Keratinocyte (primary cell): ENCODE measurements around the gene TEDC2. TPM values are rescaled to one million over a fixed set of nuclear protein-coding genes. Genes with fewer than 3 reads are reported as not detected.

Experiments
- DNase-seq: peaks from one replicate; pipeline ENCODE4 v3.0.0-alpha.2; 2011; ENCODE audit warnings: low read depth, missing footprints, low spot score
- FAIRE-seq: peaks from 2 replicates; lab custom pipeline; 2011; peaks lifted over from hg19 to GRCh38; lab: Jason Lieb, UNC
- H2AFZ ChIP-seq: 2 replicates; pipeline ENCODE4 v1.6.0; 2012; ENCODE audit warnings: low read length, control low read depth, inconsistent platforms; ENCODE audit not compliant: control insufficient read depth
- H3K27ac ChIP-seq: 2 replicates; pipeline ENCODE4 v1.5.1; 2011; ENCODE audit warnings: low read length; ENCODE audit not compliant: control insufficient read depth, insufficient read depth
- H3K27me3 ChIP-seq: 3 replicates; pipeline ENCODE4 v1.6.0; 2011; ENCODE audit warnings: low read length; ENCODE audit not compliant: control insufficient read depth, insufficient read depth; ENCODE audit errors: extremely low read depth
- H3K36me3 ChIP-seq, 2 experiments: 2 replicates in 1 of 2; 3 replicates in 1 of 2; pipeline ENCODE4 v1.5.1; 2011; ENCODE audit warnings: low read length in 2 of 2, mild to moderate bottlenecking in 1 of 2; ENCODE audit not compliant: control insufficient read depth in 2 of 2, insufficient read depth in 2 of 2; ENCODE audit errors: extremely low read depth in 1 of 2
- H3K4me1 ChIP-seq: 3 replicates; pipeline ENCODE4 v1.5.1; 2011; ENCODE audit warnings: low read length; ENCODE audit not compliant: control insufficient read depth, insufficient read depth; ENCODE audit errors: extremely low read depth
- H3K4me2 ChIP-seq: 3 replicates; pipeline ENCODE4 v1.6.0; 2011; ENCODE audit warnings: low read depth, low read length; ENCODE audit not compliant: control insufficient read depth, insufficient read depth; ENCODE audit errors: extremely low read depth
- H3K4me3 ChIP-seq, 3 experiments: fragments of 200-600 bp in 1 of 3; sonication (generic) in 1 of 3; 2 replicates in 2 of 3; 3 replicates in 1 of 3; pipeline ENCODE4 v1.5.1; 2011 to 2016; ENCODE audit warnings: low read length in 3 of 3, mild to moderate bottlenecking in 3 of 3, control low read depth in 2 of 3, inconsistent platforms in 1 of 3, low read depth in 1 of 3, mixed read lengths in 1 of 3, mixed run types in 1 of 3, moderate library complexity in 1 of 3; ENCODE audit not compliant: control insufficient read depth in 2 of 3, insufficient read depth in 2 of 3; ENCODE audit errors: extremely low read depth in 1 of 3
- H3K79me2 ChIP-seq: 2 replicates; pipeline ENCODE4 v1.6.0; 2012; ENCODE audit warnings: low read length; ENCODE audit not compliant: control insufficient read depth, insufficient read depth
- H3K9ac ChIP-seq: 3 replicates; pipeline ENCODE4 v1.6.0; 2011; ENCODE audit warnings: low read length; ENCODE audit not compliant: control insufficient read depth, insufficient read depth; ENCODE audit errors: extremely low read depth
- H3K9me1 ChIP-seq: 3 replicates; pipeline ENCODE4 v1.6.0; 2011; ENCODE audit warnings: low read length; ENCODE audit not compliant: control insufficient read depth, insufficient read depth; ENCODE audit errors: extremely low read depth
- H3K9me3 ChIP-seq: 2 replicates; pipeline ENCODE4 v1.5.1; 2012; ENCODE audit warnings: low read depth, low read length; ENCODE audit not compliant: control insufficient read depth
- H4K20me1 ChIP-seq: 3 replicates; pipeline ENCODE4 v1.6.0; 2011; ENCODE audit warnings: low read length; ENCODE audit not compliant: control insufficient read depth, insufficient read depth; ENCODE audit errors: extremely low read depth
- CTCF ChIP-seq, 3 experiments: IDR thresholded peaks in 1 of 3; conservative IDR thresholded peaks in 1 of 3; optimal IDR thresholded peaks in 1 of 3; 2 replicates in 2 of 3; 3 replicates in 1 of 3; pipeline versions ENCODE3 to v1.5.1; 2011; ENCODE audit warnings: low read length in 3 of 3, mild to moderate bottlenecking in 3 of 3, moderate library complexity in 2 of 3, control low read depth in 1 of 3, inconsistent platforms in 1 of 3; ENCODE audit not compliant: insufficient read depth in 2 of 3; ENCODE audit errors: extremely low read depth in 1 of 3
- EZH2 ChIP-seq: IDR thresholded peaks from one replicate; pipeline ENCODE4 v1.6.1; 2012; ENCODE audit warnings: inconsistent platforms, mild to moderate bottlenecking, low read length, moderate library complexity
- dilution Hi-C: fragments of 300-500 bp; cut with MboI; formaldehyde crosslinking; loops from one replicate; pipeline ENCODE4 v1.7.0; 2020; ENCODE audit warnings: low sequenced_read_pairs; ENCODE audit not compliant: extremely low pct_ligation_motif_present
- polyA plus RNA-seq, 5 experiments: library from polyadenylated mRNA; depleted of rRNA in 3 of 5; stranded (reverse) in 3 of 5; stranded (forward) in 1 of 5; unstranded in 1 of 5; fragments of >200 nt; gene quantifications; 1 replicate in 1 of 5; 2 replicates in 3 of 5; 3 replicates in 1 of 5; pipeline versions ENCODE4 v1.2.1 to v1.2.3, GENCODE V29; 2011 to 2012; ENCODE audit warnings: missing spikeins in 2 of 5, low read depth in 1 of 5, low replicate concordance in 1 of 5

Gene TEDC2
- polyA plus RNA-seq, 1 donor (not counting 4 experiments of a cell fraction or from before 2014, with no cell fraction given), result 2.7 TPM

GRCh38 chr16:2497116-2497630 is 37.3 kb downstream of the TEDC2 start:
- Histone ChIP-seq H3K4me2 (no peak overlapping the region), H3K27me3 (no peaks in the 10 kb centered on the region), H4K20me1 (peaks cover 3% of the 10 kb centered on the region), H3K9me1 (no peaks in the 10 kb centered on the region), H2AFZ (no peak overlapping the region), H3K27ac (no peak overlapping the region), H3K4me3 (no peak overlapping the region), H3K4me1 (peaks cover 19% of the 10 kb centered on the region), H3K9ac (no peak overlapping the region), H3K9me3 (no peaks in the 10 kb centered on the region), H3K36me3 (peaks cover 0 to 11% of the 10 kb centered on the region in 2 experiments), H3K79me2 (no peaks in the 10 kb centered on the region)
- FAIRE-seq (no peak), DNase-seq (no peak)
- TF ChIP-seq EZH2 (no peak), CTCF (optimal IDR thresholded peaks at IDR 0.05 in 1 of 3, IDR thresholded peaks at IDR 0.05 in 1 of 3, conservative IDR thresholded peaks at IDR 0.05 in 1 of 3; ENCODE audit: extremely low read depth in 1 of 3, insufficient read depth in 2 of 3, low read length in 3 of 3) (peak in 1 of 3 experiments; percentile 13)
- dilution Hi-C loops, result no loop called here

GRCh38 chr16:2497695-2498484 is 38.0 kb downstream of the TEDC2 start:
- no peak overlapping the region for H3K27ac ChIP-seq

More at GRCh38 chr16:2497695-2498484, 38.0 kb downstream of the TEDC2 start:
- no peak overlapping the region for H3K4me3 ChIP-seq
- H3K9me1 ChIP-seq, result no peaks in the 10 kb centered on the region
- peaks cover 0 to 11% of the 10 kb centered on the region in 2 experiments for H3K36me3 ChIP-seq
- DNase-seq (no peak), FAIRE-seq (no peak)
- no peaks in the 10 kb centered on the region for H3K79me2 ChIP-seq
- H3K4me2 ChIP-seq, result no peak overlapping the region
- peaks cover 3% of the 10 kb centered on the region for H4K20me1 ChIP-seq
- TF ChIP-seq EZH2 (no peak), CTCF (optimal IDR thresholded peaks at IDR 0.05 in 1 of 3, IDR thresholded peaks at IDR 0.05 in 1 of 3, conservative IDR thresholded peaks at IDR 0.05 in 1 of 3; ENCODE audit: extremely low read depth in 1 of 3, insufficient read depth in 2 of 3, low read length in 3 of 3) (no peak)
- H3K4me1 ChIP-seq, result peaks cover 19% of the 10 kb centered on the region
- dilution Hi-C loops, result no loop called here
- no peaks in the 10 kb centered on the region for H3K9me3 ChIP-seq
- H3K27me3 ChIP-seq, result no peaks in the 10 kb centered on the region
- no peak overlapping the region for H2AFZ ChIP-seq
- H3K9ac ChIP-seq, result no peak overlapping the region
